GM12878 (cell line): ENCODE data around the gene EPB41L2. TPM values are rescaled to one million over a fixed set of nuclear protein-coding genes. Genes with fewer than 3 reads are reported as not detected.

Experiments used
- CBFB ChIP-seq: IDR thresholded peaks from 2 replicates; pipeline ENCODE4 v1.6.1; 2016; ENCODE audit warnings: antibody characterized with exemption, low read depth
- CHD2 ChIP-seq: IDR thresholded peaks from 2 replicates; pipeline ENCODE4 v1.6.1; 2011; ENCODE audit warnings: low read depth, low read length, improper control_type of control experiment, borderline replicate concordance
- JUND ChIP-seq: IDR thresholded peaks from 2 replicates; pipeline ENCODE4 v1.6.1; 2012; ENCODE audit warnings: low read depth, mild to moderate bottlenecking, low read length, improper control_type of control experiment, moderate library complexity
- NR2F1 ChIP-seq: fragments of 450-650 bp; conservative IDR thresholded peaks from 2 replicates; pipeline ENCODE4 v1.6.1; 2017; ENCODE audit warnings: mild to moderate bottlenecking
- polyA plus RNA-seq, 11 experiments: library from polyadenylated mRNA; depleted of rRNA in 4 of 11; unstranded in 6 of 11; stranded (reverse) in 5 of 11; fragments of >200 nt; fragmentation: Nextera tagmentation in 4 of 11; fragmentation: Illumina TruSeq in 1 of 11; extraction: Ambion mirVana in 4 of 11; extraction: Trizol in 1 of 11; gene quantifications; 1 replicate in 1 of 11; 2 replicates in 10 of 11; pipeline versions ENCODE4 v1.2.1 to v1.2.3, GENCODE V29; 2011 to 2016; ENCODE audit warnings: inconsistent platforms in 2 of 11, missing spikeins in 2 of 11, low read depth in 1 of 11
- total RNA-seq, 4 experiments: library from RNA; depleted of rRNA in 3 of 4; stranded (reverse); fragments of >200 nt in 3 of 4; fragmentation: Illumina TruSeq in 1 of 4; extraction: Trizol in 1 of 4; gene quantifications; 2 replicates each; pipeline versions ENCODE4 v1.2.1 to v1.2.3, GENCODE V29; 2013 to 2021
- TF ChIP-seq, protein P1 (sequence below): fragments of 150-350 bp; IDR thresholded peaks from 2 replicates; pipeline ENCODE4 v1.6.1; 2016; ENCODE audit warnings: low read depth, low read length
- TF ChIP-seq, protein P2 (sequence below): fragments of 450-650 bp; IDR thresholded peaks from 2 replicates; pipeline ENCODE4 v1.6.1; 2016; ENCODE audit warnings: mild to moderate bottlenecking

EPB41L2 gene
- total and polyA plus RNA-seq, 10 of the 15 experiments (the other 5 are each of a cell fraction or from before 2014, with no cell fraction given), result 7.4 to 41.6 (median 19.0) TPM

DNA sequence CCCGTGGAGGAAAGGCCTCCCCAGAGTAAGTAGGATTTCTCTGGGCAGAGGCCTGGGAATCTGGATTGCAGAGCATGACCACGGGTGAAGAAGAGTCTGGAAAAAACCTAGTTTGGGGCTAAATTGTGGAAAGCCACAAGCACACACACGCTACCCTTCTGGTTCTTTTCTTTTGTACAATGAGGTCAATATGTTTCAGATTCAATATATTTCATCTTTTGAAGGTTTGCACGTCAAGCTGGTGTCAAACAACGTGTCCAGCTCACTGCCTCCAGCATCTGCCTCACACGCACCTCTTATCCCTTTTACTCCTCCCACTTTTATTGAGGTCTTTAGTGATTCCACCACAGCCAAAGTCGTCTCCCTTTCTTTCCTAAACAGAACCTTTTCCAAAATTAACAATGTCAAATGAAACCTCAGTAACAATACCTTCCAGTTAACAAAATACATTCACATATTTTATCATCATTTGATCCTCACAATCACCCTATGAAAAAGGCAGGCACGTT, 773 bp upstream of the EPB41L2 start (continued):
- TF ChIP-seq, protein P1, sequence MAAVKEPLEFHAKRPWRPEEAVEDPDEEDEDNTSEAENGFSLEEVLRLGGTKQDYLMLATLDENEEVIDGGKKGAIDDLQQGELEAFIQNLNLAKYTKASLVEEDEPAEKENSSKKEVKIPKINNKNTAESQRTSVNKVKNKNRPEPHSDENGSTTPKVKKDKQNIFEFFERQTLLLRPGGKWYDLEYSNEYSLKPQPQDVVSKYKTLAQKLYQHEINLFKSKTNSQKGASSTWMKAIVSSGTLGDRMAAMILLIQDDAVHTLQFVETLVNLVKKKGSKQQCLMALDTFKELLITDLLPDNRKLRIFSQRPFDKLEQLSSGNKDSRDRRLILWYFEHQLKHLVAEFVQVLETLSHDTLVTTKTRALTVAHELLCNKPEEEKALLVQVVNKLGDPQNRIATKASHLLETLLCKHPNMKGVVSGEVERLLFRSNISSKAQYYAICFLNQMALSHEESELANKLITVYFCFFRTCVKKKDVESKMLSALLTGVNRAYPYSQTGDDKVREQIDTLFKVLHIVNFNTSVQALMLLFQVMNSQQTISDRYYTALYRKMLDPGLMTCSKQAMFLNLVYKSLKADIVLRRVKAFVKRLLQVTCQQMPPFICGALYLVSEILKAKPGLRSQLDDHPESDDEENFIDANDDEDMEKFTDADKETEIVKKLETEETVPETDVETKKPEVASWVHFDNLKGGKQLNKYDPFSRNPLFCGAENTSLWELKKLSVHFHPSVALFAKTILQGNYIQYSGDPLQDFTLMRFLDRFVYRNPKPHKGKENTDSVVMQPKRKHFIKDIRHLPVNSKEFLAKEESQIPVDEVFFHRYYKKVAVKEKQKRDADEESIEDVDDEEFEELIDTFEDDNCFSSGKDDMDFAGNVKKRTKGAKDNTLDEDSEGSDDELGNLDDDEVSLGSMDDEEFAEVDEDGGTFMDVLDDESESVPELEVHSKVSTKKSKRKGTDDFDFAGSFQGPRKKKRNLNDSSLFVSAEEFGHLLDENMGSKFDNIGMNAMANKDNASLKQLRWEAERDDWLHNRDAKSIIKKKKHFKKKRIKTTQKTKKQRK, result no peak
- TF ChIP-seq NR2F1, result no peak
- 0 out of 2 replicates have a peak, but pooled peaks have one; percentile 46 for TF ChIP-seq CHD2
- no peak for TF ChIP-seq JUND
- peak; percentile 62; the same call in 1 of the 2 replicates for TF ChIP-seq CBFB
- TF ChIP-seq, protein P2, sequence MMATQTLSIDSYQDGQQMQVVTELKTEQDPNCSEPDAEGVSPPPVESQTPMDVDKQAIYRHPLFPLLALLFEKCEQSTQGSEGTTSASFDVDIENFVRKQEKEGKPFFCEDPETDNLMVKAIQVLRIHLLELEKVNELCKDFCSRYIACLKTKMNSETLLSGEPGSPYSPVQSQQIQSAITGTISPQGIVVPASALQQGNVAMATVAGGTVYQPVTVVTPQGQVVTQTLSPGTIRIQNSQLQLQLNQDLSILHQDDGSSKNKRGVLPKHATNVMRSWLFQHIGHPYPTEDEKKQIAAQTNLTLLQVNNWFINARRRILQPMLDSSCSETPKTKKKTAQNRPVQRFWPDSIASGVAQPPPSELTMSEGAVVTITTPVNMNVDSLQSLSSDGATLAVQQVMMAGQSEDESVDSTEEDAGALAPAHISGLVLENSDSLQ, result 0 out of 2 replicates have a peak, but pooled peaks have one; percentile 39
